Type B pancreatic cell (in vitro differentiated cells): ENCODE measurements around the gene ZNF593. TPM values are rescaled to one million over a fixed set of nuclear protein-coding genes. Genes with fewer than 3 reads are reported as not detected.

ENCODE experiments used
- DNase-seq: peaks from one replicate; pipeline ENCODE4 v3.0.0; 2021; ENCODE audit warnings: mixed read lengths; ENCODE audit not compliant: unreplicated experiment; ENCODE audit errors: extremely low spot score
- H3K27ac Mint-ChIP-seq: 2 replicates; pipeline ENCODE4 v1.8.0; 2021; ENCODE audit warnings: mild to moderate bottlenecking, mixed read lengths
- H3K27me3 Mint-ChIP-seq: 2 replicates; pipeline ENCODE4 v1.8.0; 2021; ENCODE audit warnings: mixed read lengths
- H3K36me3 Mint-ChIP-seq: 2 replicates; pipeline ENCODE4 v1.8.0; 2021; ENCODE audit warnings: mixed read lengths
- H3K4me1 Mint-ChIP-seq: one replicate; pipeline ENCODE4 v1.8.0; 2021; ENCODE audit warnings: mixed read lengths; ENCODE audit not compliant: unreplicated experiment
- H3K4me3 Mint-ChIP-seq: 2 replicates; pipeline ENCODE4 v1.8.0; 2021; ENCODE audit warnings: mild to moderate bottlenecking, mixed read lengths
- H3K9me3 Mint-ChIP-seq: 2 replicates; pipeline ENCODE4 v1.8.0; 2021; ENCODE audit warnings: mixed read lengths
- CTCF ChIP-seq: fragments of 200-600 bp; sonication (generic); conservative IDR thresholded peaks from 2 replicates; pipeline ENCODE4 v1.5.0; 2021; ENCODE audit warnings: antibody characterized with exemption, mild to moderate bottlenecking
- total RNA-seq: library from RNA; stranded (reverse); gene quantifications from 2 replicates; pipeline ENCODE4 v1.2.1, GENCODE V29; 2021; ENCODE audit warnings: low replicate concordance

The ZNF593 gene
- total RNA-seq, 1 donor from 2014 or later: 29.7 TPM

GRCh38 chr1:26188477-26188876 lies 18.8 kb downstream of the ZNF593 start:
- no peaks in the 10 kb centered on the region for H3K4me1 Mint-ChIP-seq
- no peak for DNase-seq
- no peak for TF ChIP-seq CTCF
- no peaks in the 10 kb centered on the region for H3K9me3 Mint-ChIP-seq
- H3K27me3 Mint-ChIP-seq: no peaks in the 10 kb centered on the region
- peaks cover 3% of the 10 kb centered on the region for H3K36me3 Mint-ChIP-seq
- H3K27ac Mint-ChIP-seq: no peak overlapping the region
- no peak overlapping the region for H3K4me3 Mint-ChIP-seq

- no peaks in the 10 kb centered on the region for H3K27me3 Mint-ChIP-seq
- no peak overlapping the region for H3K27ac Mint-ChIP-seq
- H3K4me1 Mint-ChIP-seq: no peaks in the 10 kb centered on the region
- H3K9me3 Mint-ChIP-seq: no peaks in the 10 kb centered on the region
- DNase-seq: no peak
- no peak for TF ChIP-seq CTCF
- H3K4me3 Mint-ChIP-seq: no peak overlapping the region
- H3K36me3 Mint-ChIP-seq: peaks cover 3% of the 10 kb centered on the region
Observed at GRCh38 chr1:26189331-26189730, 19.6 kb downstream of the ZNF593 start.

- H3K27ac Mint-ChIP-seq: no peak overlapping the region
- no peaks in the 10 kb centered on the region for H3K27me3 Mint-ChIP-seq
- peaks cover 3% of the 10 kb centered on the region for H3K36me3 Mint-ChIP-seq
- DNase-seq: no peak
- peak; percentile 27 for TF ChIP-seq CTCF
- H3K4me1 Mint-ChIP-seq: no peaks in the 10 kb centered on the region
- no peaks in the 10 kb centered on the region for H3K9me3 Mint-ChIP-seq
- no peak overlapping the region for H3K4me3 Mint-ChIP-seq
Observed at GRCh38 chr1:26189751-26190275, 20.1 kb downstream of the ZNF593 start.

GRCh38 chr1:26190373-26190987 lies 20.8 kb downstream of the ZNF593 start, which contains the start of gene CATSPER4:
Gene CATSPER4, plus strand, starts transcription at chr1:26190602. Its CDS starts 26 bp downstream, at chr1:26190628.
- no peak within 1 kb of the TSS for H3K4me3 Mint-ChIP-seq
- TF ChIP-seq CTCF: peak; percentile 50
- H3K9me3 Mint-ChIP-seq: no peaks in the 10 kb centered on the region
- H3K27me3 Mint-ChIP-seq: no peaks in the 10 kb centered on the region
- DNase-seq: no peak
- peaks cover 3% of the 10 kb centered on the region for H3K36me3 Mint-ChIP-seq
- H3K4me1 Mint-ChIP-seq: no peaks in the 10 kb centered on the region
- peak within 1 kb of the TSS; percentile 21 for H3K27ac Mint-ChIP-seq

GRCh38 chr1:26191739-26192138 lies 22.0 kb downstream of the ZNF593 start:
- no peaks in the 10 kb centered on the region for H3K4me1 Mint-ChIP-seq
- no peaks in the 10 kb centered on the region for H3K9me3 Mint-ChIP-seq
- no peaks in the 10 kb centered on the region for H3K27me3 Mint-ChIP-seq
- no peak overlapping the region for H3K27ac Mint-ChIP-seq
- no peak for DNase-seq
- TF ChIP-seq CTCF: no peak
- no peak overlapping the region for H3K4me3 Mint-ChIP-seq
- H3K36me3 Mint-ChIP-seq: no peaks in the 10 kb centered on the region
